ENCODE data around the gene SETDB2.

DNA sequence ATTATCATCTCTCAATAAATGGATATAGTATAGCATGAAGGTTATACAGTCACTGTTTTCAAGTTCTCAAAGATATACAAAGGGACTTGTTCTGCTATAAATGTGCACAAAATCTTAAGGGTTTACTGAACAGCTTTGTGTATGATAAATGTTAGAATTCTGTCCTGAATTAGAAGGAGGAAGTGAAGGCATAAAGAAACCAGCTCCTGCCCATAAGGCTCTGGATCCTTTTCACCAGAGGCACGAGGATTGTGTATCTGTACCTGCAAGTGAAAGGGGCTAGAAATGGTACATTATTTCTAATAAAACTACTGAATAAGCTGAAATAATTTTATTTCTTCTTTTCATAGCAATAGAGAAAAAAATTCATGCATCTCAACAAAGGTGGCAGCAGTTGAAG, 84.1 kb downstream of the SETDB2 start:
- TF ChIP-seq CTCF (IDR thresholded peaks at IDR 0.05) (no peak), POLR2AphosphoS5 (IDR thresholded peaks at IDR 0.05) (no peak)
